AG09319 (cell line): ENCODE results near the gene PIM3.

Experiments
- DNase-seq: peaks from one replicate; pipeline ENCODE4 v3.0.0-alpha.2; 2010; ENCODE audit warnings: low read depth; ENCODE audit errors: extremely low read depth
- TF ChIP-seq, protein P1 (sequence below): IDR thresholded peaks from 2 replicates; pipeline ENCODE4 v1.5.1; 2011; ENCODE audit warnings: low read depth, mild to moderate bottlenecking, inconsistent platforms, low read length, moderate library complexity

PIM3 gene

DNA sequence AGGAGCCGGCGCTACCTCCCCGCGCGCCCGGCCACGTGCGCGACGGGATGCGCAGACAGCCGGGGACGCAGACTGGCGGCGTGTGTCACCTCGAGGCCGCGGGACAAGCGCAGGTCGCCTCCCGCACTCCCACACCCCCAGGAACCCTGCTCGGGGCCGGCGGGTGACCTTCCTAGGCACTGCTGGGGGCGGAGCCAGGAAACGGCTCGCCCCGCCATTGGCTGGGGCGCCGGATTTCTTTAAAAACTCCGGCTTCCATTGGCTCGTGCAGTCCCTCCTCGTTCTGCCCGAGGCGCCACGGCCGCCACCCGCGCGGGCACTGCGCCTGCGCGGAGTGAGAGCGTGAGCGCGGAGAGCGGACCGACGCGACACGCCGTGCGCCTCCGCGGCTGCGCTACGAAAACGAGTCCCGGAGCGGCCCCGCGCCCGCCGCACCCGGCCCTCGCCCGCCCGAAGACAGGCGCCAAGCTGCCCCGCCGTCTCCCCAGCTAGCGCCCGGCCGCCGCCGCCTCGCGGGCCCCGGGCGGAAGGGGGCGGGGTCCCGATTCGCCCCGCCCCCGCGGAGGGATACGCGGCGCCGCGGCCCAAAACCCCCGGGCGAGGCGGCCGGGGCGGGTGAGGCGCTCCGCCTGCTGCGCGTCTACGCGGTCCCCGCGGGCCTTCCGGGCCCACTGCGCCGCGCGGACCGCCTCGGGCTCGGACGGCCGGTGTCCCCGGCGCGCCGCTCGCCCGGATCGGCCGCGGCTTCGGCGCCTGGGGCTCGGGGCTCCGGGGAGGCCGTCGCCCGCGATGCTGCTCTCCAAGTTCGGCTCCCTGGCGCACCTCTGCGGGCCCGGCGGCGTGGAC, at the start of gene PIM3:
Gene PIM3, plus strand, starts transcription at position 614 of the 846 bp plus-strand sequence. Its CDS starts 176 bp downstream, at position 790.
- TF ChIP-seq, protein P1, sequence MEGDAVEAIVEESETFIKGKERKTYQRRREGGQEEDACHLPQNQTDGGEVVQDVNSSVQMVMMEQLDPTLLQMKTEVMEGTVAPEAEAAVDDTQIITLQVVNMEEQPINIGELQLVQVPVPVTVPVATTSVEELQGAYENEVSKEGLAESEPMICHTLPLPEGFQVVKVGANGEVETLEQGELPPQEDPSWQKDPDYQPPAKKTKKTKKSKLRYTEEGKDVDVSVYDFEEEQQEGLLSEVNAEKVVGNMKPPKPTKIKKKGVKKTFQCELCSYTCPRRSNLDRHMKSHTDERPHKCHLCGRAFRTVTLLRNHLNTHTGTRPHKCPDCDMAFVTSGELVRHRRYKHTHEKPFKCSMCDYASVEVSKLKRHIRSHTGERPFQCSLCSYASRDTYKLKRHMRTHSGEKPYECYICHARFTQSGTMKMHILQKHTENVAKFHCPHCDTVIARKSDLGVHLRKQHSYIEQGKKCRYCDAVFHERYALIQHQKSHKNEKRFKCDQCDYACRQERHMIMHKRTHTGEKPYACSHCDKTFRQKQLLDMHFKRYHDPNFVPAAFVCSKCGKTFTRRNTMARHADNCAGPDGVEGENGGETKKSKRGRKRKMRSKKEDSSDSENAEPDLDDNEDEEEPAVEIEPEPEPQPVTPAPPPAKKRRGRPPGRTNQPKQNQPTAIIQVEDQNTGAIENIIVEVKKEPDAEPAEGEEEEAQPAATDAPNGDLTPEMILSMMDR: no peak
- peak; percentile 94 for DNase-seq

DNA sequence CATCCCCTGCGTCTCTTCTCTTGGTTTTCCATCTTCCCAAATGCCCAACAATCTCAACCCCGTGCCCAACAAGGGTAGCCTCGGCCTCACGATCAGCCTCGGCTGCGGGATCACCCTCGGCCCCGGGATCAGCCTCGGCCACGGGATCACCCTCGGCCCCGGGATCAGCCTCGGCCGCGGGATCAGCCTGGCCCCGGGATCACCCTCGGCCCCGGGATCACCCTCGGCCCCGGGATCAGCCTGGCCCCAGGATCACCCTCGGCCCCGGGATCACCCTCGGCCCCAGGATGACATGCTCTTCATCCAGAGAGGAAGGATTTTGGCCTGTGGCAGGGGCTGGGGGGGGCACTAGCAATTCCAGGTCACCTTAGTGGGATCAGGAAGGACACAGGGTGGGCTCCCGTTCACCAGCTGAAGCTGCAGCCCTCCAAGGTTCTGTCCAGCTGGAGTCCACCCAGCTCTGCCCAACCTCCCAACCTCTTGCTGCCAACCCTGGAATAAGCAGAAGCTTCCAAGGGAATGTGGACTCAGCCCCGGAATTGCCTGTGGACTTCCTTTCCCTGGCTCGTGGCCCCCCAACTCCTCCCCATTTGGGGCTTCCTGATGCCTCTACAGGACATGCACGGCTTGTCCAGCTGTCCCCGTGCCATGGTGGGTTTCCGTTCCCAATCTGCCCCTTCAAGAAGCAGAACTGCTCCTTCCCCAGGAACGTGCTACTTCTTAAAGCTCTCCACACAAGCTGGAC, 48.5 kb upstream of the PIM3 start:
- TF ChIP-seq, protein P1: no peak
- no peak for DNase-seq

DNA sequence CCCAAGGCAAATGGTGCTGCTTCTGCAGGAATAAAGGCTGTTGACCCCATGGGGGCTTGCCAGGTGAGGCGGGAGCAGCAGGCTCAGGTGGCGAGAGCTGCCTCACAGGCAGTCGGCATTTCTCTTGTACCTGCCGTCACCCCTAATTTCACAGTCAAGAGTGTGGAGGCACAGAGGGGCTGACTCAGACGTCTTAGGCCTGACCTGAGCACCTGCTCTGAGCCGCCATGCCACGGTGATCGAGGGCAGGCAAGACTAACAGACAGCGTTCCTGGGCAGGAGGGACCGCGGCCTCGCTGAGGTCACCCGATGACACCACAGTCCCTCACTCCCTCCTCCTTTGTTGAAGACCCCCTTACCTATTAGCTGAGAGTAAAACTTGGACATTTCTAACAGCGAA, 47.5 kb upstream of the PIM3 start:
- TF ChIP-seq, protein P1: no peak
- no peak for DNase-seq

DNA sequence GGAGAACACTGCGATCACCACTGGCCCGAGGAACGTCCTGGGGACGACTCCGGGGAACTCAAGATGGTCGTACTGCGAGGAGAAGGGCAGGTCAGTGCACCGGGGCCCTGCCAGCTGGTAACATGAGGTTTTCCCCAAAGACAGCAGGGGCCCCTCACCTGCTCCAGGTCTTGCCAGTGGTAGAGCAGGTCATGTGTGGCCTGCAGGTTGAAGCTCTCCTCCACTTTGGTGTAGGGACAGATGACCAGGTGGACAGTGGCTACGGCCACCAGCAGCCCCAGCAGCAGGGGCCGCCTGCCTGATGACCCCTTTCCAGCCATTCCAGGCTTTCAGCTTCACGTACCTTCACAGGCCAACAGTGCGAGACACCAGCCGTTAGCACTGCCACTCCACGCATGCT, 47.1 kb upstream of the PIM3 start:
- TF ChIP-seq, protein P1: no peak

DNA sequence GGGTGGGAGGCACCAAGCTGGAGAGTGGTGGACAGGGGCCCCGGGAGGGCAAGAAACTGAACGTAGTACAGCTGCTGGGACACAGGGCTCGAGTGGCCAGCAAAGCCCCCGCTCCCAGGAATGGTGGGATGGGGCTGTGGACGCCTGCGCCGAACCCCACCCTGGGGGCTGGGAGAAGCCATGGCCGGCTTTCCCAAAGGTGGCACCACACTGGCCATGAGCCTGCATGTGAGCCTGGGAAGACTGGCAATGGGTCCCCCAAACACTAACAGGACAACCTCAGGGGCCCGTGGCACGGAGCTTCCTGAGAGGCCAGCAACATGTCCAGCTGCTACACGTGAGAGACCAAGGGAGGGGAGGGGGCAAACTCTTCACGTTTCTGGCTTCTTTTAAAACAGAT, 46.3 kb upstream of the PIM3 start:
- TF ChIP-seq, protein P1: no peak

More for the DNA sequence above, 47.1 kb upstream of the PIM3 start:
- no peak for DNase-seq

DNA sequence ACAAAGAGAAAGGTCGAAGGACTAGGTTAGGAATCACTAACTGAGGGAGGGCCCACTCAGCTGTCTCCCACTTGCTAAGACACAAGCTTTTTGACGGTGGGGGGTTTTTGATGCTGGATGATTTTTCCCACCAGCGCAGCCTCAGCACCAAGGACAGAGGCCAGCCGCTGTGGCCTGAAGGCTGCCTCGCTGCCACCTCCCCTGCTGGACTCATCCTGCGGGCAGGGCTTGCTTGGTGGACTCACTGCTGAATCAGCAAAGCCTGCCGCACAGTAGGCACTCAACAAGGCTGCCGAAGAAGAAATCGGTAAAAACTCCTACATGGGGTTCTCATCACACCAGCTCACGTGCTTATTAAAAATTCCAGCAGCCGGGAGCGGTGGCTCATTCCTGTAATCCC, 45.0 kb upstream of the PIM3 start:
- TF ChIP-seq, protein P1: no peak
- DNase-seq: no peak

More for the DNA sequence above, 46.3 kb upstream of the PIM3 start:
- no peak for DNase-seq

DNA sequence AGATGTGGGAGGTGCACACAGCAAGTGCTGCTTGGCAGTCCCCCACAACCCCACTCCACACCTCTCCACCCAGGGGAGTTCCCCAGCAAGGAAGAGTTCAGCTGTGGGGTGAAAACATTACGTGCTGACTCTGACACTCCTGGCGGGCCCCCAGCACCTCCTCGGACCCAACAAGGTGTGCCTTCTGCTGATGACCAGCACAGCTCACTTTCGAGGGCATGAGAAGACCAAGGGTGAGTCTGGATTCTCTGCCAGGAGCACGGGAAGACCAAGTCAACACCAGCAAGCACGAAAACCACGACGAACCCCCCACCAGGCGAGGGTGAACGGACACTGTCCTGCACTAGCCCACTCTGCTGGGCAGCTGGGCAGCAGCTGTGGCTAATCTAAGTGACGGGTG, 43.7 kb upstream of the PIM3 start:
- TF ChIP-seq, protein P1: no peak
- no peak for DNase-seq
